Measurements from ENCODE around the gene REXO2. TPM values are rescaled to one million over a fixed set of nuclear protein-coding genes. Genes with fewer than 3 reads are reported as not detected.

REXO2 gene
- total and polyA plus RNA-seq, 2 of the 13 experiments (the other 11 are each of a cell fraction or from before 2014, with no cell fraction given), result 95.6 to 104 TPM

- peak; percentile 76; the same call in 1 of the 2 replicates for TF ChIP-seq ZNF678 (CRISPR knock-in tag; IDR thresholded peaks at IDR 0.05)
- TF ChIP-seq RFX1 (IDR thresholded peaks at IDR 0.05), result no peak
- TF ChIP-seq, protein P1, sequence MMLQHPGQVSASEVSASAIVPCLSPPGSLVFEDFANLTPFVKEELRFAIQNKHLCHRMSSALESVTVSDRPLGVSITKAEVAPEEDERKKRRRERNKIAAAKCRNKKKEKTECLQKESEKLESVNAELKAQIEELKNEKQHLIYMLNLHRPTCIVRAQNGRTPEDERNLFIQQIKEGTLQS (CRISPR knock-in tag; IDR thresholded peaks at IDR 0.05), result peak; percentile 82
- TF ChIP-seq JUNB (CRISPR knock-in tag; IDR thresholded peaks at IDR 0.05; ENCODE audit: borderline replicate concordance), result peak; percentile 76; the same call in 1 of the 2 replicates
- no peak for TF ChIP-seq ZNF674 (CRISPR knock-in tag; IDR thresholded peaks at IDR 0.05; ENCODE audit: low read depth)
- TF ChIP-seq PHF8 (CRISPR knock-in tag; IDR thresholded peaks at IDR 0.05), result peak; percentile 94
- TF ChIP-seq ELF3 (CRISPR knock-in tag; IDR thresholded peaks at IDR 0.05), result peak; percentile 85
- peak; percentile 76; the same call in 1 of the 2 replicates for TF ChIP-seq ZIK1 (CRISPR knock-in tag; IDR thresholded peaks at IDR 0.05; ENCODE audit: borderline replicate concordance, low read depth)
- no peak for TF ChIP-seq HNRNPL (IDR thresholded peaks at IDR 0.05; ENCODE audit: low read depth, low read length)
- 0 out of 4 replicates have a peak, but pooled peaks of 1 of the 2 experiments have one; percentile 40 for TF ChIP-seq REST (IDR thresholded peaks at IDR 0.05; ENCODE audit: borderline replicate concordance in 1 of 2, low read depth in 1 of 2, low read length in 2 of 2)
- peak; percentile 45; the same call in 1 of the 2 replicates for TF ChIP-seq ARNTL (CRISPR knock-in tag; IDR thresholded peaks at IDR 0.05)
- TF ChIP-seq GATA4 (IDR thresholded peaks at IDR 0.05; ENCODE audit: borderline replicate concordance, low read depth), result peak; percentile 44; the same call in 1 of the 2 replicates
- peak; percentile 76; the same call in 1 of the 2 replicates for TF ChIP-seq TIGD3 (CRISPR knock-in tag; IDR thresholded peaks at IDR 0.05; ENCODE audit: borderline replicate concordance)
- TF ChIP-seq ZNF607 (CRISPR knock-in tag; IDR thresholded peaks at IDR 0.05; ENCODE audit: borderline replicate concordance), result peak; percentile 62
- TF ChIP-seq SMAD1 (CRISPR knock-in tag; IDR thresholded peaks at IDR 0.05; ENCODE audit: borderline replicate concordance, low read depth), result 0 out of 2 replicates have a peak, but pooled peaks have one; percentile 70
- TF ChIP-seq ZNF777 (CRISPR knock-in tag; IDR thresholded peaks at IDR 0.05), result peak; percentile 98
- TF ChIP-seq, protein P2, sequence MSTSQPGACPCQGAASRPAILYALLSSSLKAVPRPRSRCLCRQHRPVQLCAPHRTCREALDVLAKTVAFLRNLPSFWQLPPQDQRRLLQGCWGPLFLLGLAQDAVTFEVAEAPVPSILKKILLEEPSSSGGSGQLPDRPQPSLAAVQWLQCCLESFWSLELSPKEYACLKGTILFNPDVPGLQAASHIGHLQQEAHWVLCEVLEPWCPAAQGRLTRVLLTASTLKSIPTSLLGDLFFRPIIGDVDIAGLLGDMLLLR (CRISPR knock-in tag; IDR thresholded peaks at IDR 0.05), result peak; percentile 69; the same call in 1 of the 2 replicates
- no peak for TF ChIP-seq ATF5 (CRISPR knock-in tag; IDR thresholded peaks at IDR 0.05; ENCODE audit: low read depth)
- no peak for TF ChIP-seq NR3C1 (CRISPR knock-in tag; IDR thresholded peaks at IDR 0.05)
These were observed 38.9 kb upstream of the REXO2 start, which contains the start of the genes C11orf71 and RBM7 (continued) for GRCh38 chr11:114400216-114400914.

Data from HepG2 (cell line).